A549 (cell line): ENCODE results near the gene DPYD. TPM values are rescaled to one million over a fixed set of nuclear protein-coding genes. Genes with fewer than 3 reads are reported as not detected.

Source experiments
- ATAC-seq, 2 experiments: fragments of 200-7000 bp in 1 of 2; fragments of >200 bp in 1 of 2; cut with Nextera tagmentation in 1 of 2; cut with Tn5 transposase in 1 of 2; 3 replicates each; pipeline versions ENCODE4 v1.8.0 to v1.9.1; 2018 to 2020; ENCODE audit warnings: mild to moderate bottlenecking in 1 of 2, moderate library complexity in 1 of 2
- CTCF ChIA-PET: fragments of 300-600 bp; sonication (Branson Sonifier 250); formaldehyde crosslinking; extraction: SDS; loops from one replicate; lab custom pipeline; 2021; ENCODE audit warnings: antibody characterized with exemption, inconsistent platforms; lab: Yijun Ruan, JAX
- POLR2A ChIA-PET: fragments of 350-600 bp; formaldehyde crosslinking; extraction: SDS; loops from one replicate; lab custom pipeline; 2021; ENCODE audit warnings: antibody characterized with exemption, inconsistent platforms; lab: Yijun Ruan, JAX
- DNase-seq, 2 experiments: peaks; one replicate each; pipeline versions ENCODE4 v3.0.0 to v3.0.0-alpha.2; 2011 to 2016; ENCODE audit warnings: low read depth in 1 of 2, low spot score in 1 of 2
- FAIRE-seq: peaks from 2 replicates; lab custom pipeline; 2011; peaks lifted over from hg19 to GRCh38; lab: Jason Lieb, UNC
- H3K27ac ChIP-seq, 2 experiments: fragments of >200 bp; sonication (Bioruptor Twin); formaldehyde crosslinking; 3 replicates each; pipeline ENCODE4 v1.5.1; 2016 to 2017
- H3K4me1 ChIP-seq: fragments of >200 bp; sonication (Bioruptor Twin); formaldehyde crosslinking; 3 replicates; pipeline ENCODE4 v1.6.1; 2016
- H3K4me2 ChIP-seq: fragments of >200 bp; sonication (Bioruptor Twin); formaldehyde crosslinking; 3 replicates; pipeline ENCODE4 v1.6.1; 2016
- H3K4me3 ChIP-seq: fragments of >200 bp; sonication (Bioruptor Twin); formaldehyde crosslinking; 3 replicates; pipeline ENCODE4 v1.5.1; 2016
- H3K9me3 ChIP-seq: fragments of >200 bp; sonication (Bioruptor Twin); formaldehyde crosslinking; 3 replicates; pipeline ENCODE4 v1.6.1; 2016
- CBX8 ChIP-seq: fragments of 200-600 bp; sonication (generic); IDR thresholded peaks from 2 replicates; pipeline ENCODE4 v1.6.1; 2016
- CEBPB ChIP-seq, 2 experiments: fragments of >200 bp in 1 of 2; sonication (Bioruptor Twin) in 1 of 2; formaldehyde crosslinking in 1 of 2; IDR thresholded peaks; 2 replicates each; pipeline ENCODE4 v1.6.1; 2012 to 2016
- CHD2 ChIP-seq: fragments of 150-350 bp; IDR thresholded peaks from 2 replicates; pipeline ENCODE4 v1.6.1; 2014; ENCODE audit warnings: low read length; ENCODE audit not compliant: partially characterized antibody
- EP300 ChIP-seq, 2 experiments: fragments of >200 bp; sonication (Bioruptor Twin); formaldehyde crosslinking; IDR thresholded peaks; 2 replicates in 1 of 2; 3 replicates in 1 of 2; pipeline ENCODE4 v1.6.1; 2016 to 2017
- ESRRA ChIP-seq: fragments of 150-350 bp; IDR thresholded peaks from 2 replicates; pipeline ENCODE4 v1.6.1; 2014; ENCODE audit warnings: mild to moderate bottlenecking, low read length, borderline replicate concordance
- FOSB ChIP-seq: fragments of 250-450 bp; sonication (Bioruptor Pico); IDR thresholded peaks from 2 replicates; pipeline ENCODE4 v1.5.0; 2020; ENCODE audit warnings: mild to moderate bottlenecking, moderate library complexity
- FOSL2 ChIP-seq, 2 experiments: fragments of 450-650 bp in 1 of 2; fragments of >200 bp in 1 of 2; sonication (Bioruptor Twin) in 1 of 2; formaldehyde crosslinking; IDR thresholded peaks; 2 replicates each; pipeline versions ENCODE4 v1.5.0 to v1.6.1; 2016 to 2020; ENCODE audit warnings: mild to moderate bottlenecking in 1 of 2, moderate library complexity in 1 of 2
- HDAC2 ChIP-seq: fragments of 200-600 bp; sonication (generic); IDR thresholded peaks from 2 replicates; pipeline ENCODE4 v1.6.1; 2016
- HOXB13 ChIP-seq: fragments of 250-450 bp; sonication (Bioruptor Pico); IDR thresholded peaks from 2 replicates; pipeline ENCODE4 v1.5.0; 2020; ENCODE audit warnings: low read depth, mild to moderate bottlenecking, moderate library complexity
- HOXB5 ChIP-seq: fragments of 250-450 bp; sonication (Bioruptor Pico); IDR thresholded peaks from 2 replicates; pipeline ENCODE4 v1.5.0; 2020; ENCODE audit warnings: mild to moderate bottlenecking, moderate library complexity
- JUN ChIP-seq, 2 experiments: fragments of >200 bp; sonication (Bioruptor Twin); formaldehyde crosslinking; IDR thresholded peaks; 2 replicates in 1 of 2; 3 replicates in 1 of 2; pipeline ENCODE4 v1.6.1; 2016 to 2017
- JUNB ChIP-seq: fragments of >200 bp; sonication (Bioruptor Twin); formaldehyde crosslinking; IDR thresholded peaks from 2 replicates; pipeline ENCODE4 v1.6.1; 2016
- MAFK ChIP-seq: fragments of 450-650 bp; IDR thresholded peaks from 2 replicates; pipeline ENCODE4 v1.6.1; 2014; ENCODE audit not compliant: partially characterized antibody
- MAZ ChIP-seq: fragments of 150-350 bp; IDR thresholded peaks from 2 replicates; pipeline ENCODE4 v1.6.1; 2014; ENCODE audit warnings: antibody characterized with exemption, low read depth, low read length, borderline replicate concordance
- PBX3 ChIP-seq: IDR thresholded peaks from 2 replicates; pipeline ENCODE4 v1.6.1; 2012
- PHF8 ChIP-seq: fragments of 200-600 bp; sonication (generic); IDR thresholded peaks from 2 replicates; pipeline ENCODE4 v1.6.1; 2016; ENCODE audit warnings: low read depth, mild to moderate bottlenecking, antibody characterized with exemption, moderate library complexity, borderline replicate concordance
- POLR2A ChIP-seq: IDR thresholded peaks from 2 replicates; pipeline ENCODE4 v1.6.1; 2012; ENCODE audit warnings: mild to moderate bottlenecking, low read length
- RAD21 ChIP-seq, 2 experiments: fragments of >200 bp in 1 of 2; sonication (Bioruptor Twin) in 1 of 2; formaldehyde crosslinking in 1 of 2; IDR thresholded peaks in 1 of 2; conservative IDR thresholded peaks in 1 of 2; 2 replicates in 1 of 2; 3 replicates in 1 of 2; pipeline ENCODE4 v1.6.1; 2012 to 2018; ENCODE audit warnings: inconsistent platforms in 1 of 2
- RFX5 ChIP-seq: fragments of 450-650 bp; IDR thresholded peaks from 2 replicates; pipeline ENCODE4 v1.7.1; 2014; ENCODE audit warnings: antibody characterized with exemption, mild to moderate bottlenecking, moderate library complexity
- TFCP2L1 ChIP-seq: fragments of 250-450 bp; sonication (Bioruptor Pico); IDR thresholded peaks from 2 replicates; pipeline ENCODE4 v1.5.0; 2021; ENCODE audit warnings: mild to moderate bottlenecking
- ZFP36 ChIP-seq: fragments of 450-650 bp; IDR thresholded peaks from 2 replicates; pipeline ENCODE4 v1.6.1; 2014; ENCODE audit warnings: borderline replicate concordance; ENCODE audit not compliant: partially characterized antibody
- ZSCAN20 ChIP-seq: fragments of 250-450 bp; sonication (Bioruptor Pico); IDR thresholded peaks from 2 replicates; pipeline ENCODE4 v1.8.0; 2022; ENCODE audit warnings: mild to moderate bottlenecking, moderate library complexity
- WGBS: methylation state at CpG from one replicate; pipeline ENCODE4 v1.1.6; 2017; ENCODE audit errors: missing lambda C conversion rate; 5-methylcytosine and 5-hydroxymethylcytosine counted together
- polyA plus RNA-seq, 4 experiments: library from polyadenylated mRNA; depleted of rRNA in 3 of 4; stranded (reverse); fragments of >200 nt; fragmentation: RNase III in 1 of 4; extraction: RNeasy Plus Mini Kit Qiagen cat#74134 plus additional on column Dnase treatment in 1 of 4; gene quantifications; 2 replicates in 3 of 4; 3 replicates in 1 of 4; pipeline ENCODE4 v1.2.3, GENCODE V29; 2011 to 2017
- TF ChIP-seq, protein P1 (sequence below): IDR thresholded peaks from 2 replicates; pipeline ENCODE4 v1.6.1; 2012

Gene DPYD
- polyA plus RNA-seq, 2 of the 4 experiments (the other 2 are of a cell fraction), result 5.9 to 7.5 TPM

- no peaks in the 10 kb centered on the region for H3K9me3 ChIP-seq
- DNase-seq (no peak), ATAC-seq (no peak), FAIRE-seq (no peak)
- ChIA-PET POLR2A (interaction anchor here (1.7 kb wide), 1 partner anchor 13 kb away, joined by 10 read pairs; the partner anchor contains the start of gene DPYD), CTCF (no interaction called here)
- WGBS, result 91% methylated on average over 3 of the region's 3 CpGs
- H3K4me3 ChIP-seq, result no peak overlapping the region
- H3K27ac ChIP-seq, result peak overlapping the region; percentile 88 to 90; a peak in 5 of 6 replicates
- TF ChIP-seq HOXB5 (CRISPR knock-in tag), result no peak
- no peak for TF ChIP-seq CEBPB (IDR thresholded peaks at IDR 0.05)
- TF ChIP-seq ESRRA, result no peak
- no peak for TF ChIP-seq PBX3
- TF ChIP-seq POLR2A, result no peak
- peaks cover 28% of the 10 kb centered on the region for H3K4me1 ChIP-seq
- peak overlapping the region; percentile 85; the same call in 2 of the 3 replicates for H3K4me2 ChIP-seq
Measured at GRCh38 chr1:97907886-97908285, 12.9 kb downstream of the DPYD start.

GRCh38 chr1:97906567-97907241, 14.1 kb downstream of the DPYD start:
- FAIRE-seq, result no peak
- peaks cover 28% of the 10 kb centered on the region for H3K4me1 ChIP-seq

DNA sequence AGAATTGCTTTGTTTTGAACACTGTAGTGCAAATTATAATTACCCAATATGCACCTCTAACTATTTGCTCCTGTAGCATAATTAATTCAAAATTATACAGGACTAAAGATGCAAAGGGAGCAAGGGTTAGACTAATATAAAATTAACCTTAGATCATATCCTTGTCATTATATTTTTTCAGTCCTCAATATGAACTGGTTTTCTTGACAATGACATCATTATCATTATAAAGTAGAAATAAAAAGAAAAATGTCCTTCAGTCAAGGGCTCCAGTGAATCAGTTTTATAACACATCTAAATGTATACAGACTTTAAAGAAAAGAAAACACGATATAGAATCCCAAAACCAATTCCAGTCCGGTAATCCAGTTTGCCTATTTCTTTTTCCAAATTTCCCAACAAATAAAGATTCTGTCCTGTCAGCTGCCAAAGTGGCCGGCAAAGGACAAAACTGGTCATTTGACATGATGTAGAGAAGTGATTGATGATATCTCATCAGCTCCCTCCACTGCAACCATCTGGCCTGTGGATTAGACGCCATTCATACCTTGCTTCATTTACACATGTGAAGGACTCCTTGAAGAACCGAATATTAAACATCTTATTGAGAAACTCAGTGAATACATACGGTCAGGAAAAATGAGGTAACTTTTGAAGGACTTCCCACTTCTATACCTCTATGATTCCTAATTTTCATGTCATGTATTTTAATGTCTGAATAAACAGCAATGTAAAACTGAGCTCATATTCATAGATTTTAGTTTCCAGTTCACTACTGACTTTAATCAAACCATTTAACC, 15.5 kb downstream of the DPYD start:
- FAIRE-seq (no peak), DNase-seq (no peak), ATAC-seq (no peak)
- 85% methylated on average over 6 of the region's 6 CpGs for WGBS
- TF ChIP-seq TFCP2L1 (CRISPR knock-in tag) (no peak), HOXB13 (CRISPR knock-in tag) (no peak), CHD2 (no peak), CEBPB (IDR thresholded peaks at IDR 0.05) (no peak), CBX8 (no peak), FOSB (no peak), RAD21 (conservative IDR thresholded peaks at IDR 0.05 in 1 of 2, IDR thresholded peaks at IDR 0.05 in 1 of 2) (no peak), PHF8 (no peak), MAZ (no peak), ZSCAN20 (CRISPR knock-in tag) (no peak), EP300 (IDR thresholded peaks at IDR 0.05) (no peak)
- TF ChIP-seq, protein P1, sequence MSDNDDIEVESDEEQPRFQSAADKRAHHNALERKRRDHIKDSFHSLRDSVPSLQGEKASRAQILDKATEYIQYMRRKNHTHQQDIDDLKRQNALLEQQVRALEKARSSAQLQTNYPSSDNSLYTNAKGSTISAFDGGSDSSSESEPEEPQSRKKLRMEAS, result no peak
- Histone ChIP-seq H3K9me3 (no peaks in the 10 kb centered on the region), H3K27ac (peak overlapping the region; percentile 79 to 88; a peak in 5 of 6 replicates), H3K4me3 (no peak overlapping the region), H3K4me2 (peak overlapping the region; percentile 5; the same call in 1 of the 3 replicates), H3K4me1 (peaks cover 28% of the 10 kb centered on the region)
- ChIA-PET POLR2A (no interaction called here), CTCF (no interaction called here)

More at GRCh38 chr1:97906567-97907241, 14.1 kb downstream of the DPYD start:
- Histone ChIP-seq H3K4me3 (peak overlapping the region; percentile 22; the same call in 1 of the 3 replicates), H3K27ac (peak overlapping the region; percentile 88 to 90), H3K4me2 (peak overlapping the region; percentile 85), H3K9me3 (no peaks in the 10 kb centered on the region)
- peak; percentile 5 to 74 for DNase-seq
- POLR2A ChIA-PET, result interaction anchor here (0.9 to 1.7 kb wide), 3 partner anchors 14 to 140 kb away, joined by 3 to 10 read pairs (median 3); partner anchors contain the start of gene DPYD
- CTCF ChIA-PET, result no interaction called here
- 20% methylated on average over 7 of the region's 7 CpGs for whole genome bisulfite sequencing
- peak; percentile 95 to 97 for ATAC-seq
- peak; percentile 55 for TF ChIP-seq MAFK
- TF ChIP-seq, protein P1, result 0 out of 2 replicates have a peak, but pooled peaks have one; percentile 18
- peak; percentile 48 to 77; a peak in 3 of 4 replicates for TF ChIP-seq CEBPB (IDR thresholded peaks at IDR 0.05)
- TF ChIP-seq FOSL2 (IDR thresholded peaks at IDR 0.05), result peak; percentile 73
- peak; percentile 92 for TF ChIP-seq FOSL2 (CRISPR knock-in tag; IDR thresholded peaks at IDR 0.05)
- TF ChIP-seq JUNB, result peak; percentile 41; the same call in 1 of the 2 replicates
- 0 out of 5 replicates have a peak, but pooled peaks of 1 of the 2 experiments have one; percentile 25 for TF ChIP-seq JUN (IDR thresholded peaks at IDR 0.05)
- TF ChIP-seq RFX5, result no peak
- TF ChIP-seq HDAC2, result no peak
- TF ChIP-seq TFCP2L1 (CRISPR knock-in tag), result no peak
- TF ChIP-seq ZFP36, result no peak
